Heart left ventricle (tissue), 16 donors: Measurements from ENCODE around the gene INHBE. TPM values are rescaled to one million over a fixed set of nuclear protein-coding genes. Genes with fewer than 3 reads are reported as not detected.

Experiments
- ATAC-seq, 4 donors: fragments of 200-7000 bp; cut with Tn5 transposase; one replicate each; pipeline ENCODE4 v1.9.1; 2020 to 2022; ENCODE audit warnings: moderate library complexity in 4 of 4, mild to moderate bottlenecking in 3 of 4, moderate number of reproducible peaks in 1 of 4
- DNase-seq, 5 donors: peaks; one replicate each; pipeline ENCODE4 v3.0.0-alpha.2; 2020
- H3K27ac ChIP-seq, 12 donors: fragments of 200-600 bp; sonication (generic) in 4 of 12; one replicate each; pipeline versions ENCODE4 v1.5.0 to v1.8.0; 2016 to 2022; ENCODE audit warnings: mild to moderate bottlenecking in 2 of 12
- H3K27me3 ChIP-seq, 9 donors: fragments of 200-600 bp; sonication (generic) in 2 of 9; one replicate each; pipeline versions ENCODE4 v1.5.1 to v1.8.0; 2016 to 2022; ENCODE audit warnings: mild to moderate bottlenecking in 3 of 9
- H3K36me3 ChIP-seq, 9 donors: fragments of 200-600 bp; sonication (generic) in 2 of 9; one replicate each; pipeline versions ENCODE4 v1.5.0 to v1.8.0; 2018 to 2022; ENCODE audit warnings: mild to moderate bottlenecking in 2 of 9
- H3K4me1 ChIP-seq, 12 donors: fragments of 200-600 bp; sonication (generic) in 4 of 12; one replicate each; pipeline versions ENCODE4 v1.5.0 to v1.8.0; 2016 to 2022; ENCODE audit warnings: mild to moderate bottlenecking in 3 of 12
- H3K4me3 ChIP-seq, 12 donors: fragments of 200-600 bp; sonication (generic) in 4 of 12; one replicate each; pipeline versions ENCODE4 v1.5.0 to v1.8.0; 2017 to 2022; ENCODE audit warnings: mild to moderate bottlenecking in 9 of 12, moderate library complexity in 4 of 12
- H3K9me3 ChIP-seq, 12 donors: fragments of 200-600 bp; sonication (generic) in 4 of 12; one replicate each; pipeline versions ENCODE4 v1.5.0 to v1.8.0; 2016 to 2022; ENCODE audit warnings: mild to moderate bottlenecking in 1 of 12
- CTCF ChIP-seq, 12 donors: fragments of 200-600 bp; sonication (generic) in 4 of 12; IDR thresholded peaks; one replicate each; pipeline versions ENCODE4 v1.5.0 to v1.8.0; 2018 to 2022; ENCODE audit warnings: antibody characterized with exemption in 12 of 12, mild to moderate bottlenecking in 5 of 12
- POLR2A ChIP-seq, 2 donors: fragments of 450-650 bp; IDR thresholded peaks; one replicate each; pipeline ENCODE4 v1.6.1; 2017; ENCODE audit warnings: antibody characterized with exemption in 2 of 2, mild to moderate bottlenecking in 2 of 2, moderate library complexity in 2 of 2
- WGBS, 4 donors: extraction: QIAGEN DNeasy Blood & Tissue Kit in 2 of 4; methylation state at CpG; one replicate each; pipeline versions ENCODE4 v1.1.5 to v1.1.7; 2013 to 2018; 5-methylcytosine and 5-hydroxymethylcytosine counted together
- intact Hi-C, 10 donors: fragments of 100-400 bp; cut with DNase I; formaldehyde crosslinking; loops; one replicate each; pipeline versions ENCODE4 v1.11.1 to v1.14.2; 2022
- polyA plus RNA-seq, 2 donors: library from polyadenylated mRNA; stranded (reverse); fragments of 200-250 nt; gene quantifications; one replicate each; pipeline ENCODE4 v1.2.3, GENCODE V29; 2013
- total RNA-seq, 9 donors: library from RNA; depleted of rRNA in 2 of 9; stranded (reverse); fragments of >200 nt in 2 of 9; fragmentation: NEBNext Ultra II Directional in 3 of 9; extraction: Animal tissue kit (Norgen Biotek cat#: 25700) in 3 of 9; gene quantifications; one replicate each; pipeline versions ENCODE4 v1.1.0 to v1.2.4, GENCODE V29; 2016 to 2023
- donor health status: ischemic (EF 13 %, LVEDD 7.1; RV severe dilation, severe dysfunction).
- donor health status: healthy with polysubstance abuse.
- donor health status: DM: no; HTN: yes; CAD: no.
- donor health status: DM: no; HTN: no; CAD: no.
- donor health status: ischemic (EF 25% LVEDD 6.9; RV normal size, moderate dysfunction).
- donor health status: ischemic (EF 25% LVEDD 5.7; RV mildly dilated, moderate dysfunction).
- donor health status: healthy.
- donor health status: DM: yes; HTN: yes; CAD: no.
- donor health status: ischemic (EF 35%, LVEDD 5.7; RV mildly dilated, moderate dysfunction).
- donor health status: nonischemic (EF 11% LVEDD 7.7; RV severe dilation, severe dysfunction).
- donor health status: DM: yes; HTN: yes; CAD: no.
- donor health status: PGD.
- donor health status: ischemic (EF 29% LVEDD 5.4; RV normal size, mild dysfunction).
- donor health status: nonischemic (EF 23%, LVEDD 6.1; RV moderate dilation, normal function).

INHBE gene
- total and polyA plus RNA-seq, 11 donors = 0.03 to 0.64 TPM; not detected in 9

GRCh38 chr12:57473392-57473791 lies 18.3 kb downstream of the INHBE start:
- Histone ChIP-seq H3K4me3 (no peak overlapping the region), H3K9me3 (no peaks in the 10 kb centered on the region), H3K27me3 (peaks cover 14 to 56% (median 40%) of the 10 kb centered on the region in 9 donors), H3K27ac (no peak overlapping the region), H3K36me3 (peaks cover 0 to 67% (median 0%) of the 10 kb centered on the region in 9 donors), H3K4me1 (peaks cover 0 to 29% (median 15%) of the 10 kb centered on the region in 12 donors)
- ATAC-seq (no peak), DNase-seq (no peak)
- WGBS, 4 donors = 43 to 52% (median 47%) methylated on average over 3 of the region's 3 CpGs
- no peak for TF ChIP-seq POLR2A (IDR thresholded peaks at IDR 0.05)
- TF ChIP-seq CTCF (IDR thresholded peaks at IDR 0.05) = no peak
- intact Hi-C loops = no loop called here

- Histone ChIP-seq H3K27ac (no peak overlapping the region), H3K4me1 (peaks cover 0 to 34% (median 15%) of the 10 kb centered on the region in 12 donors), H3K9me3 (no peaks in the 10 kb centered on the region), H3K4me3 (no peak overlapping the region), H3K27me3 (peaks cover 14 to 60% (median 40%) of the 10 kb centered on the region in 9 donors), H3K36me3 (peaks cover 0 to 63% (median 0%) of the 10 kb centered on the region in 9 donors)
- TF ChIP-seq CTCF (IDR thresholded peaks at IDR 0.05) = no peak
- no peak for TF ChIP-seq POLR2A (IDR thresholded peaks at IDR 0.05)
- intact Hi-C loops = no loop called here
- no peak for DNase-seq
- ATAC-seq = no peak
- WGBS, 4 donors = 85 to 91% (median 88%) methylated on average over 5 of the region's 5 CpGs
These were observed 18.8 kb downstream of the INHBE start for GRCh38 chr12:57473886-57474285.

- H3K36me3 ChIP-seq = peaks cover 0 to 59% (median 0%) of the 10 kb centered on the region in 9 donors
- peak in 1 of 5 donors; percentile 19 for DNase-seq
- no peak overlapping the region for H3K4me3 ChIP-seq
- WGBS, 4 donors = 59 to 72% (median 71%) methylated on average over 8 of the region's 8 CpGs
- no peak overlapping the region for H3K27ac ChIP-seq
- TF ChIP-seq CTCF (IDR thresholded peaks at IDR 0.05) (no peak), POLR2A (IDR thresholded peaks at IDR 0.05) (no peak)
- no peak for ATAC-seq
- intact Hi-C loops = no loop called here
- no peaks in the 10 kb centered on the region for H3K9me3 ChIP-seq
- peaks cover 14 to 63% (median 40%) of the 10 kb centered on the region in 9 donors for H3K27me3 ChIP-seq
- H3K4me1 ChIP-seq = peaks cover 0 to 39% (median 15%) of the 10 kb centered on the region in 12 donors
These were observed 19.3 kb downstream of the INHBE start for GRCh38 chr12:57474430-57474829.

GRCh38 chr12:57474862-57475261 lies 19.8 kb downstream of the INHBE start:
- intact Hi-C loops = no loop called here
- Histone ChIP-seq H3K36me3 (peaks cover 0 to 55% (median 0%) of the 10 kb centered on the region in 9 donors), H3K27ac (no peak overlapping the region), H3K4me3 (peak overlapping the region in 1 of 12 donors; percentile 7), H3K9me3 (no peaks in the 10 kb centered on the region), H3K27me3 (peaks cover 14 to 63% (median 40%) of the 10 kb centered on the region in 9 donors), H3K4me1 (peaks cover 0 to 44% (median 15%) of the 10 kb centered on the region in 12 donors)
- WGBS, 4 donors = 59 to 77% (median 63%) methylated on average over 7 of the region's 7 CpGs
- TF ChIP-seq POLR2A (IDR thresholded peaks at IDR 0.05) (no peak), CTCF (IDR thresholded peaks at IDR 0.05) (no peak)
- DNase-seq (no peak), ATAC-seq (no peak)
